Testis (tissue), 3 donors: Measurements from ENCODE around the gene C16orf78. TPM values are rescaled to one million over a fixed set of nuclear protein-coding genes. Genes with fewer than 3 reads are reported as not detected.

ENCODE experiments used
- DNase-seq: peaks from one replicate; pipeline ENCODE4 v3.0.0-alpha.2; 2019
- H3K27ac ChIP-seq, 2 donors: fragments of 200-600 bp; sonication (generic); one replicate each; pipeline ENCODE4 v1.5.1; 2019
- H3K27me3 ChIP-seq: fragments of 200-600 bp; sonication (generic); one replicate; pipeline ENCODE4 v1.5.1; 2019
- H3K36me3 ChIP-seq: fragments of 200-600 bp; sonication (generic); one replicate; pipeline ENCODE4 v1.5.1; 2017; ENCODE audit warnings: low read depth; ENCODE audit errors: missing control alignments
- H3K4me1 ChIP-seq: fragments of 200-600 bp; sonication (generic); one replicate; pipeline ENCODE4 v1.5.1; 2019
- H3K4me3 ChIP-seq, 2 donors: fragments of 200-600 bp; sonication (generic); one replicate each; pipeline ENCODE4 v1.5.1; 2017 to 2019
- H3K9me3 ChIP-seq: fragments of 200-600 bp; sonication (generic); one replicate; pipeline ENCODE4 v1.5.1; 2017
- POLR2A ChIP-seq: fragments of 450-650 bp; IDR thresholded peaks from one replicate; pipeline ENCODE4 v1.6.1; 2017; ENCODE audit warnings: antibody characterized with exemption, mild to moderate bottlenecking, moderate library complexity
- WGBS, 2 donors: methylation state at CpG; one replicate each; pipeline ENCODE4 v1.1.5; 2018; 5-methylcytosine and 5-hydroxymethylcytosine counted together
- intact Hi-C: fragments of 100-400 bp; cut with DNase I; formaldehyde crosslinking; loops from one replicate; pipeline ENCODE4 v1.15.1; 2023; ENCODE audit warnings: low total_unique reads
- polyA plus RNA-seq: library from polyadenylated mRNA; stranded (reverse); fragments of 350-450 nt; fragmentation: Illumina TruSeq; extraction: RNeasy Lipid Tissue Mini Kit (QIAGEN cat#74804); gene quantifications from one replicate; pipeline ENCODE4 v1.2.3, GENCODE V29; 2014; ENCODE audit warnings: low read depth, low replicate concordance; ENCODE audit not compliant: insufficient read depth
- total RNA-seq, 2 donors: library from RNA; depleted of rRNA; stranded (reverse); fragments of >200 nt; gene quantifications; one replicate each; pipeline ENCODE4 v1.2.3, GENCODE V29; 2016
- TF ChIP-seq, protein P1 (sequence below), 3 experiments: fragments of 450-650 bp in 2 of 3; fragments of 200-600 bp in 1 of 3; sonication (generic) in 1 of 3; IDR thresholded peaks; one replicate each; pipeline ENCODE4 v1.5.1; 2016 to 2019; ENCODE audit warnings: antibody characterized with exemption in 3 of 3, mild to moderate bottlenecking in 2 of 3, moderate library complexity in 1 of 3

C16orf78 gene
- total and polyA plus RNA-seq, 3 donors from 2014 or later, result 5.3 to 33.2 (median 27.2) TPM

DNA sequence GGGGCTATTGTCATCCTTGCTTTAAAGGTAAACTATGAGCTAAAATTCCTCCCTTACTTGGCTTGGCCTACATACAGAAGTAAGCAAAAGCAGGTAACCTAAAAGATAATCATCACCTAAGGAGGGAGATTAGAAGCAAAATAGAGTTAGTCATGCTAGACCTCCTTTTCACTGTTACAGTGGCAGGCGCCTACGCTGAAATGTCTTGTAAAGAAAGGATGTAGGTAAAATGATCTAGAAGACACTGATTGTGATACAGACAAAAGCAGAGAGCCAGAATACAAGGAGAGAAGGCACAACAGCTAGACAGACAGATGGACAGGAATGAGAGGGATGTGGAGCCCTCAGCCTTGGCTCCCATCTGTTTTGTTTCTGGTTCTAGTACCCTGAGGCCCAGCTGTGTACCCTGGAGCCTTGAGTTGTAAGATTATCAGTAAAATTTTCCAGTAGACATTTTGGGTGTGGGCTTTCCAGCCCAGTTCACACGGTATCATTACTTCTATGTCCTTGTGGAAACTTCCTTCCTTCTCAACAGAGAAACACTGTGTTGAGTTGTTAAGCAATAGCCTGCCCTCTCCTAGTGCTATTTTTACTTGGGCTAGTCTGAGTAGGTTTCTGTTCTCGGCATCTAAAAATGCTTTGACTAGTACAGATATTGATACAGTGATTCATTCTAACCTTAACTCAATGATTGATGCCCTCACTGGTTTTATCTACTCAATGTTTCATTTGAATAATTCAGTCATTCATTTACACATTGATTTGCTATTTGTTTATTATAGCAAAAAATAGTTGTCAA is 7.7 kb upstream of the C16orf78 start:
- intact Hi-C loops, result no loop called here
- no peaks in the 10 kb centered on the region for H3K9me3 ChIP-seq
- H3K27ac ChIP-seq, result no peak overlapping the region
- no peak for DNase-seq
- H3K36me3 ChIP-seq, result no peaks in the 10 kb centered on the region
- no peak overlapping the region for H3K4me3 ChIP-seq
- no peaks in the 10 kb centered on the region for H3K27me3 ChIP-seq
- TF ChIP-seq, protein P1, sequence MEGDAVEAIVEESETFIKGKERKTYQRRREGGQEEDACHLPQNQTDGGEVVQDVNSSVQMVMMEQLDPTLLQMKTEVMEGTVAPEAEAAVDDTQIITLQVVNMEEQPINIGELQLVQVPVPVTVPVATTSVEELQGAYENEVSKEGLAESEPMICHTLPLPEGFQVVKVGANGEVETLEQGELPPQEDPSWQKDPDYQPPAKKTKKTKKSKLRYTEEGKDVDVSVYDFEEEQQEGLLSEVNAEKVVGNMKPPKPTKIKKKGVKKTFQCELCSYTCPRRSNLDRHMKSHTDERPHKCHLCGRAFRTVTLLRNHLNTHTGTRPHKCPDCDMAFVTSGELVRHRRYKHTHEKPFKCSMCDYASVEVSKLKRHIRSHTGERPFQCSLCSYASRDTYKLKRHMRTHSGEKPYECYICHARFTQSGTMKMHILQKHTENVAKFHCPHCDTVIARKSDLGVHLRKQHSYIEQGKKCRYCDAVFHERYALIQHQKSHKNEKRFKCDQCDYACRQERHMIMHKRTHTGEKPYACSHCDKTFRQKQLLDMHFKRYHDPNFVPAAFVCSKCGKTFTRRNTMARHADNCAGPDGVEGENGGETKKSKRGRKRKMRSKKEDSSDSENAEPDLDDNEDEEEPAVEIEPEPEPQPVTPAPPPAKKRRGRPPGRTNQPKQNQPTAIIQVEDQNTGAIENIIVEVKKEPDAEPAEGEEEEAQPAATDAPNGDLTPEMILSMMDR (IDR thresholded peaks at IDR 0.05), result no peak
- TF ChIP-seq POLR2A, result no peak
- WGBS, 2 donors, result 74 to 76% methylated on average over 4 of the region's 4 CpGs
- no peaks in the 10 kb centered on the region for H3K4me1 ChIP-seq

- intact Hi-C loops, result no loop called here
- H3K27ac ChIP-seq, result no peak overlapping the region
- H3K27me3 ChIP-seq, result no peaks in the 10 kb centered on the region
- DNase-seq, result no peak
- H3K4me1 ChIP-seq, result no peaks in the 10 kb centered on the region
- no peaks in the 10 kb centered on the region for H3K9me3 ChIP-seq
- no peaks in the 10 kb centered on the region for H3K36me3 ChIP-seq
- WGBS, 2 donors, result 73 to 74% methylated on average over 3 of the region's 3 CpGs
- TF ChIP-seq, protein P1 (IDR thresholded peaks at IDR 0.05), result no peak
- TF ChIP-seq POLR2A, result no peak
- no peak overlapping the region for H3K4me3 ChIP-seq
Measured at GRCh38 chr16:49366669-49367068, 6.9 kb upstream of the C16orf78 start.

DNA sequence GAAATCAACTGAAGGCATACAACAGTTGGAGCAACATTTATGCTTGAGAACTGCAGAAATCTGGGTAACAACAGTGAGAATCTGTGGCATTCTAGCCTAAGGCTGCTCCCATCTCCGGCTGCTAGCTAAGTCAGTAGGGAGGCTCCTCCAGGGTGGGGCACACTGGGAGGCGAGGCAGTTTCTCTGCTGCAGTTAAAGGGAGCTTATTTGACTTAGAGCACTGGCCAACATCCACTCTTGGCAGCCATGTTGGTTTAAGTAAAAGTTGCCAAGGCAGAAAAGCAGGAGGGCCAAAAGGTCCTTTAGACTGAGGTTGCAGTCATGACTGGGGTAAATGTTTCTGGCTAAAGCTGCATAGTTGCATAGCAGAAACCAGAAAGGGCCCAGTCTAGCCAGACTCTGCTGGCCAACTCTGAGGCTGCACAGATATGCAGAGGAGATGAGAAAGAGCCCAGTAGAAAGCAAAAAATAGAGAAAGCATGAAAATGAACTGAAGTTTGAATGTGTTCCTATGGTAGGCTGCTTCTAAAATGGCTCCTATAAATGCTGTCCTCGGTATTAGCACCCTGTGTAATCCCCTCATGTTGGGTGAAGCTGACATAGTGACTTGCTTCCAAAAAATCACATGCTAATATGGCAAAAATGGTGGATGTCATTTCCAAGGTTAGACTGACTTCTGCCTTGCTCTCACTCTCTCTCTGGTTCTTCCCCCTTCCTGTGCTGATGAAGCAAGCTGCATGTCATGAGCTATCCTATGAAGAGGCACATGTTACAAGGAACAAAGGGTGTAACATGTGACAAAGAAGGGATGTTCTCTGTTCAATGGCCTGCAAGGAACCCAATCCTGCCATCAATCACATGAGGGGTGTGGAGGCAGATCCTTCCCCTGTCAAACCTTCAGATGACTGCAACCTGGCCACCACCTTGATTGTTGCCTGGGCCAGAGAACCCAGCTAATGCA is 3.7 kb upstream of the C16orf78 start:
- Histone ChIP-seq H3K9me3 (no peaks in the 10 kb centered on the region), H3K4me3 (no peak overlapping the region), H3K36me3 (no peaks in the 10 kb centered on the region), H3K4me1 (no peaks in the 10 kb centered on the region), H3K27ac (no peak overlapping the region), H3K27me3 (no peaks in the 10 kb centered on the region)
- no peak for TF ChIP-seq POLR2A
- TF ChIP-seq, protein P1 (IDR thresholded peaks at IDR 0.05), result no peak
- WGBS, 2 donors, result 88 to 91% methylated on average over 3 of the region's 3 CpGs
- intact Hi-C loops, result no loop called here
- DNase-seq, result no peak

- TF ChIP-seq, protein P1 (IDR thresholded peaks at IDR 0.05), result no peak
- TF ChIP-seq POLR2A, result no peak
- Histone ChIP-seq H3K4me3 (no peak overlapping the region), H3K4me1 (no peaks in the 10 kb centered on the region), H3K27ac (no peak overlapping the region), H3K9me3 (no peaks in the 10 kb centered on the region), H3K27me3 (no peaks in the 10 kb centered on the region), H3K36me3 (no peaks in the 10 kb centered on the region)
- intact Hi-C loops, result no loop called here
- WGBS, 2 donors, result 94% methylated on average over 4 of the region's 4 CpGs
- DNase-seq, result no peak
Measured at GRCh38 chr16:49376206-49376605, 2.6 kb downstream of the C16orf78 start.
